HG03175 (cell line): ENCODE measurements around the gene TMEM167A.

ENCODE experiments used
- ATAC-seq: cut with Tn5 transposase; IDR thresholded peaks from one replicate; pipeline ENCODE4 v1.9.1; 2021; ENCODE audit warnings: mild to moderate bottlenecking, moderate library complexity; ENCODE audit not compliant: unreplicated experiment

Gene TMEM167A

DNA sequence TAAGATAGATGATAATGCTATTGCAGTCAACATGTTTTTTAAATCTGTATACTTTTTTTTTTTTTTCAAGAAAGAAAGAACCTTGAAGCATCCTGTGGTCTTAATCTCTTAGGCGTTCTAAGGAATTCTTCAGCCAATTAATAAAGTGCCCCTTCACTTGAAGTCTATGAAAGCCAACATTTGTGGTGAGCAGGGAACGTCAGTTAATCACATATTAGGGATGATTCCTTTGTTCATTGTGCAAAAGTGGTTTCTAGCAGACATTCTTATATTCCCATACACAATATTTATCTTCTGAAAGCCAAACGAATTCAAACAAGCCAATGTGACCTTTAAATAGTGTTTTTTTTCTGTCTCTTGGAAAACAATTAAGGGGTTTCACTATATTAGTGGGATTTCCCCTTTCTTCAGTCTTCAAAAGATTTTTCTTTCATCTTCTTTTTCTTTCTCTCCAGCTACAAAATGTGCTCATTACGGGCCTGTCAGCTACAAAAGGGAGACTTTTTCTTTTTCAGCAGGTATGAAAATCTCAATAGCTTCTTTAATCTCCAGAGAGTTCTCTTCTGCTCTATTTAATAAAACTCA lies 40.1 kb downstream of the TMEM167A start:
- ATAC-seq, result no peak

DNA sequence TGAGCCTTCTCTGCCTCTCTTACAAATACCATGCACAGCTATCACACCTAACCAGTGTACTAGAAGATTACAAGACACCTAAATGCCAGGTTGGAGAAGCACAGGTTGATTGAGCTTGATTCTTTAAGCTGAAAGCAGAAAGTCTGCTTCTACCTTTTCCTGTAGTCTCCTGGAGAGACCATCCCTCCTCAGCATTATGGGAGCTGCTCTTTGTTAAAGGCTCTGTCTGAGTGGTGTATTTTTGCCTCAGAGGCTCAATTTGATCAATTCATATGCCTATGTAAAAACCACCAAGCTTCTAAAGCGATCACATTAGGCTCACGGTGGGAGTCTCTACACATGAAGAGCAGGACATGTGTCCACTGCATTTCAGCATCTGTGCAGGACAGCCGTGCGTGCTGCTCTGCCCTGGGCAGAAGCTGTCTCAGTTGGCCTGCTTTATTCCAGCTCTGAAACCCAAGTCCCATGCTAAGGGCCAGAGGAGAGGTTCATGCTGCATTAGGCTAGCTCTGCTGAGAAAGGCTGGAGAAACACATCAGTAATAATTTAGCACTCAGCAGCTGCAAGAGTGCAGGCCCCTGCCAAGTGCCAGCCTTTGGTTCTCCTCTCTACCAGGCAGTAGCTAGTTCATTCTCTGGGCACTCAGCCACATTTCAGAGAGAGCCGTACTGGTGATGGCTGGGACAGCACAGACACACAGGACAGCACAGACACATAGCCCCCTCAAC lies 41.7 kb downstream of the TMEM167A start:
- ATAC-seq, result no peak

DNA sequence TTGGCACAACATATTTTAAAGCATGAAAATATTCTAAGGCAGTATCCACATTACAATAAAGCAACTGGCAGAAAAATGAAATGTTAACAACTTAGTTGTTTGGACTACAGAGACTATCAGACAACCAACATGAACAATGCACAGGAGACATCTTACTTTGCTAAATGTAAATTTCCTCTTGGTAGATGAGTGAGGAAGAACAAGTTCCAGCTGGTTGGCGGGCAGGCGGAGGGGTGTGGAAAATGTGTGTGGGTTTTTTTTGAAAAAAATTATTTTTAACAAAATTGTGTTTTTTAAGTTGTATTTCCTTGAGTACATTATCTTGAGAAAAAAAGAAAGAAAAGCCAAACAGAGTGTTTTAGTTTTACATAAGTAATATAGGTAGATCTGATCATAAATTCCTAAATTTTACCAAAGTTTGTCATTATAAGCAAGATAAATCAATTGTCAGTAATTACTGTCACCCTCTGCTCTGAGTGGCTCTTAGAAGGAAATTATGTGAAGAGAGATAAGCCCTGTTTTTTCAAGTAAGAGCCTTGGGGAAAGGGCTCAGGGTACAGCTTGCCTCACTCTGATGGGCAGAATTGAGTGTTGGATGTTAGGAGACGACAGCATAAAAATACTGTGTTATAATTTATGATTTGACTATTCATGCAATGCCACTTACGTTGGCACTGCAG lies 42.5 kb downstream of the TMEM167A start:
- ATAC-seq, result no peak

DNA sequence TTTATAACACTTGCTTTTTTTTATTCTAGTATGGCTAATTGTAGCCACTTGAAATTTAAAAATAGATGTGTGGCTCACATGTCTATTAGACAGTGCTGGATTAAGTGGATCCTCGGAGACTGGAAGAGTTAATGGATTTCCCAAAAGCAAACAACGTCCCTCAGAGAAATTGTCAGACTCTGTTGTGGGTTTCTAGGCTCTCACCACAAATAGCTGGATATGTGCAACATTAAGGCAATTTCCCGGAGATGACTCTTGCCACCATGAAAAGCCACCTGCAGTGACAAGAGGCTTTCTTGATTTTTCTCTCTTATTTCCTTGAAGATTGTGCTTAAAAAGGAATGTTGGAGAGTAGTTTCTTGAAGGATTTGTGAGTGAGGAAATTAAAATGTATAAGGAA lies 43.2 kb downstream of the TMEM167A start:
- no peak for ATAC-seq

DNA sequence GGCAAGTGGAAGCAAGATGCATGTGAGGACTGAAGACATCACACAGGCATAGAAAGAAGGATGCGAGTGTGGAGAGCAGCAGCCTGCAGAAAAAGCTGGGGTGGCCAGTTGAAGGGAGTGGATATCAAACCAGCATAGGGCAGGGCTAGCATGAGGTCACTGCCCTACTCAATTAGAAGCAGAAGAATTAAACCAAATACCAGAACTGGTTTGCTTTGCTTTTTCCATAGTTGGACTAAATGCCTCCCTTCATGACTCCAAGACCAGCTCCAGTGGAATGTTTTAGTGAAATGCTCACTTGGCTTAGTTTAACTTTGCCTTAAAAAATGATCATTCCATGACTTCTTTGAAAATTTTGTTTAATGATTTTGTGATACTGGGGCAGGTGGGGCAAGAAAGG lies 45.8 kb downstream of the TMEM167A start:
- ATAC-seq, result no peak

DNA sequence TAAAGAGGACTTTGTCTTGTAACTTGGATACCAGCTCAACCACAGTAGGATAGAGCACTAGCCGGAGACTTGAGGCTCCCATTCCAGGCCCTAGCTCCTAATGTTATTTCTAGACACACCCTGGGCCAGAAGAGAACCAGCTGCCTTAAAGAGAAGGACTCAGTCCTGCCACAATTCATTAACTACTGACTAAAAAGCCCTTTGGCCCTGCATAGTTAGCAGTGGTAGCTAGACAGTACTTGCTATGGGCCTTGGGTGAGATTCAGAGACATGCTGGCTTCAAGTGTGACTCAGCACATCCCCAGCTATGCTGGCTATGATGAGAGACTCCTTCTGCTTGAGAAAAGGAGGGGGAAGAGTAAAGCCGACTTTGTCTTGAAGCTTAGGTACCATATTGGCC lies 47.3 kb downstream of the TMEM167A start:
- no peak for ATAC-seq

DNA sequence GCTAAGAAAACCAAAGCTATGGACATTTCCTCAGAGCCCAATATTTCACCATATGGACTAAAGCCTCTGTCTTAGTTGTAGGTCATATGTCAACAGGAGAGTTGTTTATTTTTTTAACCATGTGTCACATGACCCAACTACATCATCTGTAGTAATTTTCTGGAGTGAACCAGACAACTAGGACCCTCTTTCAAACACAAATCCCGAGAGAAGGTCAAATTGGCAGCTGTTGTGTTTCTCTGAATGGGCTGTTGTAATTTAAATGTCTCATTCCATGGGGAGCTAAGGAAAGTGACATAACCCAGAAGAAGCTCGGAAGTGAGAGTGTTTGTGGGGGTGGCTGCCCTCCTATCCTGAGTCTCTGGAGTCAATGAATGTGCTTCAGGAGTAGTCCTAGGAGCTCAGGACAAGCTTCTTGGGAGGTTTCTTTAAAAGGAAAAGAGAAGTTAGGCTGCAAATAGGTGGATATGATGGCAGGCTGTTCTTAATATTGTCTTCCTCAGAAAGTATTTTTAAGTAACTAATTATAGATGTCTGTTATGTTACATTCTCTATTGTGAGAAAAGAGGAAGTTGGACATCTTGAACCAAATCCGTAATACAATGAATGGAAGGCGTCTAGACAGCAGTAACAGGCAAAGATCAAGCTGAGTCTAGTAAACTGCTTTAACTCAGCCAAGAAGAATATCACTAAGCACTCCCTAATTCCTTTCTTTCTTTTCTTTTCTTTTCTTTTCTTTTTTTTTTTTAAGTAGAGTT lies 50.1 kb downstream of the TMEM167A start:
- ATAC-seq, result peak; percentile 82

DNA sequence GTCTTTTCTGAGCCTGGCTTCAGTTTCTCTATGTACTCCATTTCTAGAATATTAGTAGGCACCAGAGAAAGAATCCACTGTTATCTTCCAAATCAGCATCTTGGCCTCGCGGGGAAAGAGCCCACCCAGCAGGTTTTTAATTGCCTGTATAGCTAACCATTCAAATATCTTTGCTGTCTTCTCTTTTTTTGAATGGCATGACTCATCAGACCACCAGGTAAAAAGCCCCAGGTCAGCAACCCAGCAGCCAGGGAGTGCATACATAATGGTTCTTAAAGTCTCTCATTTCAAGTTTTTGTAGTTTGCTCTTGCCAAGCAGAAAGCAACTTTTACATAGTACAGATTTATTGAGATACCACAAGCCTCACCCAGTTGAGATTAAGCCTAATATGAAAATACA lies 50.7 kb downstream of the TMEM167A start:
- no peak for ATAC-seq

DNA sequence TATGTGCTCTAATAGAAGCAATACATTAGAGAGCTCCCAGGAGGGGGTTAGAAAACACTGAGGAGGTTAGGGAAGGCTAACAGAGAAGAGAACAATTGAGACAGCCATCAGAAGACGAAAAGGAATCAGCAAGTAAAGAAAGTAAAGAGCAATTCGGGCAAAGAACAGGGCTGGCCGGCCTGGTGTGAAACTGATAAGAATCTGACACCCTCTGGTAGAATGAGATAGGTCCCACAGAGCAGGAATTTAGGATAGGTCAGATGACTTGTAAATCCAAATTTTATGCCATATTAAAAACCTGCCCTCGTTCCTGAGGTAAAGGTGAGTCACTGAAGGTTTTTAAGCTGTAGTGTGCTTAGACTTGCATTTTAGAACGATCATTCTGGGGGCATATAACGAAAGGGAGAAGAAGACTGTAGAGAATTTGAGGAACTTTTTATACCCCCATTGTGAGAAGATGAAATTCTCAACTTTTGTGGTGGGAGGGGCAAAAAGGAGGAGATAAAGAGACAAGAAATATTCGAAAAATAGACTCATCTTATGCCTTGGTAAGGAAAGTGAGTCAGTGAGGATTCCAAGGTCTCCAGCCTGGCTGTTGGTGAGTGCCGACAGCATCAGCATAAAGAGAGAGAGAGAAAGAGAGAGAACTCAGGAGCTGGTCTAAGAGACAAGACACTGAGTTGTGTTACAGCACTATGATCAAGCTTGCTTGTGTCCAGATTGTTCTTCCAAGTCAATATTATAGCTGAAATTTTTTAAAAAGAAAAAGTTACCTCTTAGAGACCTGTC lies 51.3 kb downstream of the TMEM167A start:
- no peak for ATAC-seq

DNA sequence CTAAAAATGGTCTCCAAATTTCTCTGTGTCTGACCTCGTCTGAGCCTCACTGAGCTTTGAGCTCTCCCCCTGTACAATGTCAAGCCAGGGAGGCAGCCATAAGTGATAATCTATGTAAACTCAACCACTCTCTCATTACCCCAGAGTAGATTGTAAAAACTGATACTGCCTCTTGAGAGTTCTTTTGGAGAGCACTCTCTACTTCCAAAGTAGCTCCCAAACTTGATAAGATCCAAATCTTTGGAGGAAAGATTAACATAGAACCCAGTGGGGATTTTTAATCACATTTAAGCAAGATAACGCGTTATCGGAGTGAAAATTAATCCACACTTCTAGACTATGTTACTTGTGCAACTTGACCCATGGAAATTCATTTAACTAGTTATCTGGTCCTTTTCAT lies 54.9 kb downstream of the TMEM167A start:
- no peak for ATAC-seq

DNA sequence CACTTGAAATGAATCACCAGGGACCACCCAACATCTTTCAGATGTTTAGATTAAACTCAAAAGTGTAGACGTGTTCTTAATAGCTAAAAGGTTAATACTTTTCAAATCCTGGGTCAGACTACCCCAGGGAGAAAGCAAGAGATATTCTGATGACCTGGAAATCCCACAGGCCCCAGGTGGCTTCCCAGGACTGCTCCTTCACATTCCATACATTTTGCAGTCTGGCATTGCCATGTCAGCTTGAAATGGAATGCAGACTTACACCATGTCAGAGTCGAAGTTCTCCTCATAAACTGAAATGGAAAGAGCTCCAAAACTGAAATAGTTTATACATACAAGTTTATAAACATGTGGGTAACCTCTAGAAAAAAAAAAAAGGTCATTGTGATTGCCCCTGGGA lies 61.5 kb downstream of the TMEM167A start:
- no peak for ATAC-seq

DNA sequence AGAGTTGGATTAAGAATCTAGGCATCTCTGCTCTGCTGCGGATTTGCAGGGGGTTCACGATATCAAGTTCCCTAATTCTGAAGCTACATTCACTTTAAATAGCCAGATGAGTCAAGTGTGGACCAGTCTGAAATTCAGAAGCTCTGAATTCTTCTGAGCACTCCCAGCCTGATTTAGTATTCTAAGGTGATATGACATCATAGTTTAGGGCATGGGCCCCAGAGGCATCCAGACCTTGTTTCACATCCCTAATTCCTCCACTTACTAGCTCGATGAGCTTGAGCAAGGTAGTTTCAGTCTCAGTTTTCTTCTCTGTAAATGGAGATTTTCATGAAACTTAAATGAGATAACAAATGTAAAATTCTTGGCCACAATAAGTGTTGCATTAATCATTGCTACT lies 65.2 kb downstream of the TMEM167A start:
- ATAC-seq, result peak; percentile 100

DNA sequence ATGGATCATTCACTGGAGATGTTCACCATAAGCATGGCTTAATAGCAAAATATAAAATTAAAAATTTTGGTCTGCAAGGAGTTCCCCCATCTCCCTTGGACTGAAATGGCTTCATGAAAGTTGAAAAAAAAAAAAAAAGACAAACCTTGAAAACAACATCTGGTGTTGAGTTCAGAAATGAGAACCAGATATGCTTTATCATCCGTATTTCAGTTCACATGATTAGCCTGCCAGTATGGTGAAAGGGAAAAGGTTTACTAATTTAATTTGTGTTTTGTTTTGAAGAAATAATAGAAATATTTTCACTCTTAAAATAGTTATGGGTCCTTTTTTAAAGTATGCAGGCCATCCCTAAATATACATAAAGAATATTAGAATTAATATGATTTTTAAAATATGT lies 67.8 kb downstream of the TMEM167A start:
- ATAC-seq, result no peak

DNA sequence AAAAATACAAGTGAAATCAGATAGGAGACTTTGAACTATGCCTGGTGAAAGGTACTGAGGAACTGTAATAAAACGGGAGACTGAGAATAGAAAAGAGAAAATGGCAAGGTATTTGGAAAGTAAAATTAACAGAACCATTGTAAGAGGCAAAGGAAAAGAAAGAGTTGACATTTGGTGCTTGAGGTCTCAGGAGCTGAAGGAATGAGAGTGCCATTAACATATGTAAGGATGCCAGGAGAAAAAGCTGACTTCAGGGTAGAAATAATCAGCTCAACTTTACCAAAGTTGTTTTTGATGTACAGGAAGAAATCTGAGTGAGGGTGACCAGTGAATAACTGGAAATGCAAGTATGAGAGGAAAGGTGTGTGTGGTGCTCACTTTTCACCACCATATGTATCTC lies 69.4 kb downstream of the TMEM167A start:
- no peak for ATAC-seq

DNA sequence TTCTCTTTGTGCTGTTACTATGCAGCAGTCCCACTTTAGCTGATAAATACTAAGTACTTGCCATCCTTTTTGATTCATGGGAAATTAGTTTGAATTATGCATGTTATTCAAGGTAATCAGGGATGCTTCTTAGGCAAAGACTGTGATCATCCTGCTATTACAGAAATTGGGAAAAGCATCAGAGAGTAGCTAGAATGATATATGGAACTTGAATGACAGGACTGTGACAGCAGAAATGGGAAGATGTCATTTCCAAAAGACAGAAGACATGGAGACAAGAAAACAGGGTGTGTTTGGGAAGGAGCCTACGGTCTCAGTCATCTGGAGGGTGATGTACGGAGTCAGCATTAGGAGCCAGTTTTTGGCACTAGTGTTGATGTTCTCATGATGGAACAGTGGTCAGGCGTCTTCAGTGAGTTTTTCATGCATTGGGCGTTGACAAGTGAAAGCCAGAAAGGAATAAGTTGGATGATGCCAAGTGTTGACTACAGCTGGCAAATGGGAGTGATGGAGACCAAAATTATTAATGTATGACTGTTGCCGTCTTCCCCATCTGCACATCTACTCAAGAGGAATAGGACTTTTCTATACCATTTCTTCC lies 70.4 kb downstream of the TMEM167A start:
- ATAC-seq, result no peak

DNA sequence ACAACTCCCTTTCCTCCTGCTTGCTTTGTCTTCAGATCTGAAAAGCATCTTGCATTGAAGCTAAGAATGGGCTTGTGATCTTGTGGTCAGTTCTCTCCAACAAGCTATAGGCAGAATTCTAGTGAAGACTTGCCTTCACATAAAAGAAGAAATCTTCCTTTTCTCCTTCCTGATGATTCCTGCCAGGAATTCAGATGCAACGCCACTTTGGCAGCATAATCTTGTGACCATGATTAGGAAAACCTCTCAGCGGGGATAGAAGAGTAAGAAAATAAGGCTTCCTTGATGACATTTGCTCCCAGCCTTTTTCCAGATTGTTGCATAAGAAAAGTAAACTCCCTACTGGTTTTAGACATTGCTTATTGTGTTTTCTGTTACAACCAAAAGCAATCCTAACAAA lies 73.4 kb downstream of the TMEM167A start:
- no peak for ATAC-seq
